Stomach (tissue), 9 donors: Measurements from ENCODE around the gene CFAP97D1. TPM values are rescaled to one million over a fixed set of nuclear protein-coding genes. Genes with fewer than 3 reads are reported as not detected.
A peak's percentile ranks its signal among the peaks of the same experiment; 100 is the strongest.

Source experiments
- DNase-seq, 2 donors: peaks; one replicate each; pipeline versions ENCODE4 v3.0.0 to v3.0.0-alpha.2; 2013 to 2019
- H3K27ac ChIP-seq, 5 donors: fragments of 200-600 bp in 4 of 5; sonication (generic) in 4 of 5; one replicate each; pipeline ENCODE4 v1.5.1; 2013 to 2019; ENCODE audit warnings: mild to moderate bottlenecking in 1 of 5, moderate library complexity in 1 of 5
- H3K27me3 ChIP-seq, 3 donors: fragments of 200-600 bp; sonication (generic); one replicate each; pipeline ENCODE4 v1.5.1; 2017 to 2019; ENCODE audit warnings: mixed run types in 1 of 3
- H3K36me3 ChIP-seq, 4 donors: fragments of 200-600 bp; sonication (generic); 1 replicate in 3 of 4; 2 replicates in 1 of 4; pipeline ENCODE4 v1.5.1; 2016 to 2019
- H3K4me1 ChIP-seq, 4 donors: fragments of 200-600 bp; sonication (generic); one replicate each; pipeline ENCODE4 v1.5.1; 2016 to 2019
- H3K4me3 ChIP-seq, 4 donors: fragments of 200-600 bp; sonication (generic) in 3 of 4; one replicate each; pipeline ENCODE4 v1.5.1; 2016 to 2019; ENCODE audit warnings: mild to moderate bottlenecking in 1 of 4
- H3K9me3 ChIP-seq, 4 donors: fragments of 200-600 bp; sonication (generic); one replicate each; pipeline ENCODE4 v1.5.1; 2016 to 2019
- EP300 ChIP-seq: sonication (generic); formaldehyde crosslinking; IDR thresholded peaks from one replicate; pipeline ENCODE4 v1.6.1; 2017; ENCODE audit warnings: antibody characterized with exemption
- POLR2A ChIP-seq, 4 donors: fragments of 450-650 bp; IDR thresholded peaks; one replicate each; pipeline ENCODE4 v1.6.1; 2016; ENCODE audit warnings: antibody characterized with exemption in 4 of 4, control low read depth in 2 of 4, mild to moderate bottlenecking in 1 of 4, moderate library complexity in 1 of 4
- POLR2AphosphoS5 ChIP-seq, 3 donors: sonication (generic); formaldehyde crosslinking; IDR thresholded peaks; one replicate each; pipeline ENCODE4 v1.6.1; 2016; ENCODE audit warnings: antibody characterized with exemption in 3 of 3
- WGBS, 5 donors: extraction: QIAGEN DNeasy Blood & Tissue Kit in 3 of 5; methylation state at CpG; one replicate each; pipeline versions ENCODE4 v1.1.5 to v1.1.7; 2013 to 2018; 5-methylcytosine and 5-hydroxymethylcytosine counted together
- intact Hi-C: fragments of 100-400 bp; cut with DNase I; formaldehyde crosslinking; loops from one replicate; pipeline ENCODE4 v1.15.1; 2023; ENCODE audit warnings: low total_unique reads
- polyA plus RNA-seq, 3 donors: library from polyadenylated mRNA; stranded (reverse); fragments of 200-250 nt; gene quantifications; one replicate each; pipeline ENCODE4 v1.2.3, GENCODE V29; 2013
- total RNA-seq, 5 donors: library from RNA; depleted of rRNA; stranded (reverse); fragments of >200 nt; gene quantifications; one replicate each; pipeline versions ENCODE4 v1.1.0 to v1.2.3, GENCODE V29; 2014 to 2016
- TF ChIP-seq, protein P1 (sequence below), 7 experiments: fragments of 450-650 bp in 4 of 7; fragments of 200-600 bp in 3 of 7; sonication (generic) in 3 of 7; IDR thresholded peaks; one replicate each; pipeline ENCODE4 v1.5.1; 2016 to 2019; ENCODE audit warnings: antibody characterized with exemption in 7 of 7, control low read depth in 2 of 7, mild to moderate bottlenecking in 1 of 7
- donor health status: healthy with polysubstance abuse.
- donor health status: Bipolar disorder and iron deficiency.
- donor health status: healthy.

CFAP97D1 gene
- total and polyA plus RNA-seq, 8 donors: not detected

DNA sequence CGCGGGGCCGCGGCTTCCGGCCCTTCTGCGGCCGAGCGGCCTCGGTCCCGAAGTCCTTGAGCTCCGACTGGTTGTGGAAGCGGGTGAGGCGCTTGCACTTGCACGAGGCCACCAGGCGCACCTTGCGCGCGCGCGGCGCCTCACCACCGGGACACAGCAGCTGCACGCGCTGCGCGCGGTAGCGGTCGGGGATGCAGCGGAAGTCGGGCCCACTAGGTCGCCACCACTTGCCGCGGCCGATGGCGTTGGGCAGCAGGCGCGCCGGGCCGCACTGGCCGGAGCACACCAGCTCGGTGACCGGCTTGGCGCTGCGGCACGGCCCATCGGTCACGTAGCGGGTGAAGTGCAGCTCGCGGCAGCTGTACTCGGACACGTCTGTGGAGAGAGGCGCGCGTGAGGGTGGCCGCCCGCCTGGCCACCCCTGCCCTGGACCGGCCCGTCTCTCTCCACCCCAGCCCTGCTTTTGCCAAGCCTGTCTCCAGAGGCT lies 24.8 kb upstream of the CFAP97D1 start:
- H3K36me3 ChIP-seq: no peaks in the 10 kb centered on the region
- H3K4me3 ChIP-seq: peak overlapping the region; percentile 9 to 31 (median 22)
- intact Hi-C loops: loop anchor here (5.0 kb wide), 1 partner anchor 58 kb away; no protein-coding TSS in a partner anchor
- H3K27me3 ChIP-seq: peaks cover 16 to 80% (median 30%) of the 10 kb centered on the region in 3 donors
- peaks cover 8 to 16% (median 10%) of the 10 kb centered on the region in 4 donors for H3K4me1 ChIP-seq
- WGBS, 5 donors: 4 to 15% (median 6%) methylated on average over 11 to 60 of the region's 60 CpGs
- no peak for TF ChIP-seq POLR2AphosphoS5 (IDR thresholded peaks at IDR 0.05)
- no peak for TF ChIP-seq EP300
- no peak for TF ChIP-seq POLR2A (IDR thresholded peaks at IDR 0.05)
- TF ChIP-seq, protein P1, sequence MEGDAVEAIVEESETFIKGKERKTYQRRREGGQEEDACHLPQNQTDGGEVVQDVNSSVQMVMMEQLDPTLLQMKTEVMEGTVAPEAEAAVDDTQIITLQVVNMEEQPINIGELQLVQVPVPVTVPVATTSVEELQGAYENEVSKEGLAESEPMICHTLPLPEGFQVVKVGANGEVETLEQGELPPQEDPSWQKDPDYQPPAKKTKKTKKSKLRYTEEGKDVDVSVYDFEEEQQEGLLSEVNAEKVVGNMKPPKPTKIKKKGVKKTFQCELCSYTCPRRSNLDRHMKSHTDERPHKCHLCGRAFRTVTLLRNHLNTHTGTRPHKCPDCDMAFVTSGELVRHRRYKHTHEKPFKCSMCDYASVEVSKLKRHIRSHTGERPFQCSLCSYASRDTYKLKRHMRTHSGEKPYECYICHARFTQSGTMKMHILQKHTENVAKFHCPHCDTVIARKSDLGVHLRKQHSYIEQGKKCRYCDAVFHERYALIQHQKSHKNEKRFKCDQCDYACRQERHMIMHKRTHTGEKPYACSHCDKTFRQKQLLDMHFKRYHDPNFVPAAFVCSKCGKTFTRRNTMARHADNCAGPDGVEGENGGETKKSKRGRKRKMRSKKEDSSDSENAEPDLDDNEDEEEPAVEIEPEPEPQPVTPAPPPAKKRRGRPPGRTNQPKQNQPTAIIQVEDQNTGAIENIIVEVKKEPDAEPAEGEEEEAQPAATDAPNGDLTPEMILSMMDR (IDR thresholded peaks at IDR 0.05): no peak
- H3K27ac ChIP-seq: no peak overlapping the region
- peak in 1 of 2 donors; percentile 82 for DNase-seq
- no peaks in the 10 kb centered on the region for H3K9me3 ChIP-seq

DNA sequence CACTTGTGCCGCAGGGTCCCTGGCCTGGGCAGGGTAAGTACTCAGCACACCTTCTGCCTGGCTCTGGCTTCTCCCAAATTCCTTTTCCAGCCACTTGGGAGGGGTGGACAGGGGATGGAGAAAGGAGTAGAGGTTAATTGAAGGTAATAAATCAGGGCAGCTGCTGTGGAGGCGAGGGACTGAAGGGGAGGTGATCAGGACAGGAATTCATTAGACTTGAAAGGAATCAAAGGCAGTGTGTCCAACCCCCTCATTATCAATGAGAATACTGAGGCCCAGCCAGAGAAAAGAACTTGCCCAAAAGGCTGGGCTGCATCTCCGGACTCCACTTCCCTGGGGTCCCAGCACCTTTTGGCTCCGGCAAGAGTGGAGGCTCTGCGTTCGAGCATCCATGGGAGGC lies 24.0 kb upstream of the CFAP97D1 start:
- 83 to 86% (median 85%) methylated on average over 6 of the region's 6 CpGs for WGBS, 5 donors
- DNase-seq: no peak
- Histone ChIP-seq H3K27ac (no peak overlapping the region), H3K9me3 (no peaks in the 10 kb centered on the region), H3K36me3 (no peaks in the 10 kb centered on the region), H3K27me3 (peaks cover 16 to 72% (median 30%) of the 10 kb centered on the region in 3 donors), H3K4me3 (no peak overlapping the region), H3K4me1 (peaks cover 8 to 22% (median 10%) of the 10 kb centered on the region in 4 donors)
- intact Hi-C loops: loop anchor here (5.0 kb wide), 1 partner anchor 59 kb away; no protein-coding TSS in a partner anchor
- TF ChIP-seq, protein P1 (IDR thresholded peaks at IDR 0.05): no peak
- TF ChIP-seq POLR2AphosphoS5 (IDR thresholded peaks at IDR 0.05) (no peak), POLR2A (IDR thresholded peaks at IDR 0.05) (no peak), EP300 (no peak)

DNA sequence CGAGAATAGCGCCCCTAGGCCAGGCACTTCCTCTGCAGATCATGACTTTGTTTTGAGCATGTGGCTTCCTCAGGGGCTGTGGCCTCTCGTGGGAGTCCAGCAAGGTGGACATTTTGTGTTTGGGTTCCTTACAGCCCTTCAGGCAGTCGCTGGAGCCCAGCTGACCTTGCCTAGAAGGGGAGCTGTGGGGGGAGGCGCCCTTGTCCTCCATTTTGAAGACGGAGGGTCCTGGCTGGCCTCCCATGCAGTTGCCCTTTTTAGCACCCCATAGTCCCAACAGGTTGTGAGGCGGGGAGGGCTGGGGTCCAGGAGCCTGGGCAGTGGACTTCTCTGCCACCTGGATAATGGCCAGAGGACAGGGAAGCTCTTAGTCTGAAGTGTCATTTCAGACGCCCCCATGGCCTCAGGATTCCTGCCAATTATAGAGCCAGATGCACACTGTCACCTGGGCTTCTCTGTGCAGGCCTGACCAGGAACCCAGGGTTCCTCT lies 23.0 kb upstream of the CFAP97D1 start:
- DNase-seq: no peak
- TF ChIP-seq EP300 (no peak), POLR2AphosphoS5 (IDR thresholded peaks at IDR 0.05) (no peak), POLR2A (IDR thresholded peaks at IDR 0.05) (no peak)
- TF ChIP-seq, protein P1 (IDR thresholded peaks at IDR 0.05): no peak
- Histone ChIP-seq H3K4me1 (peaks cover 8 to 22% (median 10%) of the 10 kb centered on the region in 4 donors), H3K27me3 (peaks cover 16 to 64% (median 30%) of the 10 kb centered on the region in 3 donors), H3K27ac (no peak overlapping the region), H3K4me3 (no peak overlapping the region), H3K9me3 (no peaks in the 10 kb centered on the region), H3K36me3 (no peaks in the 10 kb centered on the region)
- intact Hi-C loops: loop anchor here (5.0 kb wide), 1 partner anchor 60 kb away; no protein-coding TSS in a partner anchor
- WGBS, 5 donors: 81 to 89% (median 83%) methylated on average over 3 to 8 of the region's 8 CpGs

DNA sequence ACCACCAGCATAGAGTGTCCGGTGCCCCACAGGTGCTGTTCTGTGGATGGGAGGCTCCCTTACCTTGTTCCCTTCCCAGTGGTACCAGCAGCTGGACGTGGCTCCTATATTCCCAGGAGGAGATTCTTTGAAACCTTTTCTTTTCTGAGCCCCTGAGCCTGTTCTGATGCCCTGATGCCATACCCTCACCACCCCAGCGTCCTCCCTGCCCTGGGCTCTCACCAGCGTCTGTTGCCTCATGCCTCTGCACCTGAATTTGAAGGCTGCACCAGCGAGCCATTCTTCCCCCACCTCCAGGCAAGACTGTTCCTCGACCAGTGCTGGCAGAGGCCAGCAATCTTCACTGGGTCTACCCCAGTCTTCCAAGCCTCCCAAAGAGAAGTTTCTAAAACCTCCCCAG lies 22.1 kb upstream of the CFAP97D1 start:
- TF ChIP-seq EP300: no peak
- TF ChIP-seq, protein P1 (IDR thresholded peaks at IDR 0.05): no peak
- no peak for TF ChIP-seq POLR2AphosphoS5 (IDR thresholded peaks at IDR 0.05)
- TF ChIP-seq POLR2A (IDR thresholded peaks at IDR 0.05): no peak
- Histone ChIP-seq H3K36me3 (no peaks in the 10 kb centered on the region), H3K4me3 (no peak overlapping the region), H3K4me1 (peaks cover 8 to 22% (median 10%) of the 10 kb centered on the region in 4 donors), H3K9me3 (no peaks in the 10 kb centered on the region), H3K27me3 (peaks cover 16 to 57% (median 30%) of the 10 kb centered on the region in 3 donors), H3K27ac (no peak overlapping the region)
- DNase-seq: no peak
- WGBS, 5 donors: 64 to 79% (median 70%) methylated on average over 6 of the region's 6 CpGs
- intact Hi-C loops: loop anchor here (5.0 kb wide), 1 partner anchor 61 kb away; no protein-coding TSS in a partner anchor
